Activated CD4-positive, alpha-beta T cell treated with anti-CD3 and anti-CD28 coated beads for 24 hours (primary cell): Measurements from ENCODE around the gene SCT.

Source experiments
- DNase-seq, 2 donors: peaks; one replicate each; pipeline ENCODE4 v3.0.0-alpha.2; 2020; ENCODE audit warnings: low read depth in 2 of 2

Gene SCT

GRCh38 chr11:586376-587316 is 40.3 kb downstream of the SCT start:
- no peak for DNase-seq

- DNase-seq = no peak
Measured at GRCh38 chr11:584287-584686, 42.7 kb downstream of the SCT start.

GRCh38 chr11:581752-582151 is 45.2 kb downstream of the SCT start:
- DNase-seq = no peak

- no peak for DNase-seq
Measured at GRCh38 chr11:581342-581741, 45.6 kb downstream of the SCT start.

GRCh38 chr11:579830-580601 is 47.0 kb downstream of the SCT start:
- no peak for DNase-seq

GRCh38 chr11:578276-579035 is 48.5 kb downstream of the SCT start:
- no peak for DNase-seq

GRCh38 chr11:577611-577894 is 49.4 kb downstream of the SCT start:
- no peak for DNase-seq

GRCh38 chr11:576811-577610 is 50.0 kb downstream of the SCT start:
- DNase-seq = no peak
